Right atrium auricular region (tissue), 2 donors: ENCODE results near the gene ATP1A1. TPM values are rescaled to one million over a fixed set of nuclear protein-coding genes. Genes with fewer than 3 reads are reported as not detected.
A peak's percentile ranks its signal among the peaks of the same experiment; 100 is the strongest.

Experiments used
- DNase-seq: peaks from one replicate; pipeline ENCODE4 v3.0.0-alpha.2; 2019; ENCODE audit warnings: low spot score
- H3K27ac ChIP-seq, 2 donors: fragments of 200-600 bp; sonication (generic); 1 replicate in 1 of 2; 2 replicates in 1 of 2; pipeline ENCODE4 v1.5.1; 2016 to 2019
- H3K27me3 ChIP-seq, 2 donors: fragments of 200-600 bp; sonication (generic); one replicate each; pipeline versions ENCODE4 v1.5.1 to v1.6.0; 2017 to 2019
- H3K36me3 ChIP-seq: fragments of 200-600 bp; sonication (generic); one replicate; pipeline ENCODE4 v1.5.1; 2016
- H3K4me1 ChIP-seq, 2 donors: fragments of 200-600 bp; sonication (generic); one replicate each; pipeline versions ENCODE4 v1.5.1 to v1.6.0; 2017 to 2019
- H3K4me3 ChIP-seq, 2 donors: fragments of 200-600 bp; sonication (generic); 1 replicate in 1 of 2; 2 replicates in 1 of 2; pipeline ENCODE4 v1.5.1; 2017 to 2019; ENCODE audit warnings: mild to moderate bottlenecking in 1 of 2, moderate library complexity in 1 of 2
- H3K9me3 ChIP-seq, 2 donors: fragments of 200-600 bp; sonication (generic); one replicate each; pipeline ENCODE4 v1.5.1; 2019
- total RNA-seq, 2 donors: library from RNA; depleted of rRNA; stranded (reverse); fragments of >200 nt; gene quantifications; one replicate each; pipeline ENCODE4 v1.1.0, GENCODE V29; 2016
- TF ChIP-seq, protein P1 (sequence below), 2 donors: fragments of 200-600 bp; sonication (generic); IDR thresholded peaks; one replicate each; pipeline ENCODE4 v1.5.1; 2019; ENCODE audit warnings: antibody characterized with exemption in 2 of 2

The ATP1A1 gene
- total RNA-seq, 2 donors from 2014 or later = 148 to 256 TPM

GRCh38 chr1:116429821-116430374, 56.9 kb downstream of the ATP1A1 start:
- peak overlapping the region; percentile 44 to 67 for H3K27ac ChIP-seq

DNA sequence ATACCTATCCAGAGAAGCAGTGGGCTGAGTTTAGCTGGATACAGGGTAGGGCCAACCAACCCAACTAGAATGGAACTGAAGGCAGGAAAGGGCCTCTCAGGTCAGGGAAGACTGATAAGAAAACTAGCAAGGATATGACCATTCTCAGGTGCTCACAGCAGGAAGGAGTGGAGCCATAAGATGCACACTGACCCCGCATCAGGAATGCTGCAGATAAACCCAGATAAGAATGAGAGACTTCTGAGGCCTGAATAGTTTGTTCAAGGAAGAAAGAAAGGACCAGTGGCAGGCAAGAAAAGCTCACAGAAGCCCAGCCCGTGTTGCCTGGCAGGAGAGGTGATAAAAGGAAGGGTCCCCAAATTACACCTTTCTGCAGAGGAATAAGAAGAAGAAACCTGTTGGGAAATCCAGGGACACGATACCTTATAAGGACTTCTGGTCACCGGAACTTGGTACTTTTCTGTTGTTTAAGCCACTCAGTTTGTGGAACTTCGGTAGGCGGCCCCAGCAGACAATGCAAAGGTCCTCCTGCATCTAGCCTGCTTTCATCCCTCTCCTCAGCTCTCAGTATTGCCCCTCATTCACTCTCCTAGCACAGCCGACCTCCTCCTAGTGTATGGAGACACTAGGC, 58.9 kb downstream of the ATP1A1 start:
- DNase-seq = no peak

More at GRCh38 chr1:116429821-116430374, 56.9 kb downstream of the ATP1A1 start:
- Histone ChIP-seq H3K36me3 (no peaks in the 10 kb centered on the region), H3K4me3 (no peak overlapping the region), H3K27me3 (no peaks in the 10 kb centered on the region), H3K9me3 (no peaks in the 10 kb centered on the region), H3K4me1 (peaks cover 0 to 17% of the 10 kb centered on the region in 2 donors)
- no peak for DNase-seq
- TF ChIP-seq, protein P1, sequence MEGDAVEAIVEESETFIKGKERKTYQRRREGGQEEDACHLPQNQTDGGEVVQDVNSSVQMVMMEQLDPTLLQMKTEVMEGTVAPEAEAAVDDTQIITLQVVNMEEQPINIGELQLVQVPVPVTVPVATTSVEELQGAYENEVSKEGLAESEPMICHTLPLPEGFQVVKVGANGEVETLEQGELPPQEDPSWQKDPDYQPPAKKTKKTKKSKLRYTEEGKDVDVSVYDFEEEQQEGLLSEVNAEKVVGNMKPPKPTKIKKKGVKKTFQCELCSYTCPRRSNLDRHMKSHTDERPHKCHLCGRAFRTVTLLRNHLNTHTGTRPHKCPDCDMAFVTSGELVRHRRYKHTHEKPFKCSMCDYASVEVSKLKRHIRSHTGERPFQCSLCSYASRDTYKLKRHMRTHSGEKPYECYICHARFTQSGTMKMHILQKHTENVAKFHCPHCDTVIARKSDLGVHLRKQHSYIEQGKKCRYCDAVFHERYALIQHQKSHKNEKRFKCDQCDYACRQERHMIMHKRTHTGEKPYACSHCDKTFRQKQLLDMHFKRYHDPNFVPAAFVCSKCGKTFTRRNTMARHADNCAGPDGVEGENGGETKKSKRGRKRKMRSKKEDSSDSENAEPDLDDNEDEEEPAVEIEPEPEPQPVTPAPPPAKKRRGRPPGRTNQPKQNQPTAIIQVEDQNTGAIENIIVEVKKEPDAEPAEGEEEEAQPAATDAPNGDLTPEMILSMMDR (IDR thresholded peaks at IDR 0.05) = no peak

DNA sequence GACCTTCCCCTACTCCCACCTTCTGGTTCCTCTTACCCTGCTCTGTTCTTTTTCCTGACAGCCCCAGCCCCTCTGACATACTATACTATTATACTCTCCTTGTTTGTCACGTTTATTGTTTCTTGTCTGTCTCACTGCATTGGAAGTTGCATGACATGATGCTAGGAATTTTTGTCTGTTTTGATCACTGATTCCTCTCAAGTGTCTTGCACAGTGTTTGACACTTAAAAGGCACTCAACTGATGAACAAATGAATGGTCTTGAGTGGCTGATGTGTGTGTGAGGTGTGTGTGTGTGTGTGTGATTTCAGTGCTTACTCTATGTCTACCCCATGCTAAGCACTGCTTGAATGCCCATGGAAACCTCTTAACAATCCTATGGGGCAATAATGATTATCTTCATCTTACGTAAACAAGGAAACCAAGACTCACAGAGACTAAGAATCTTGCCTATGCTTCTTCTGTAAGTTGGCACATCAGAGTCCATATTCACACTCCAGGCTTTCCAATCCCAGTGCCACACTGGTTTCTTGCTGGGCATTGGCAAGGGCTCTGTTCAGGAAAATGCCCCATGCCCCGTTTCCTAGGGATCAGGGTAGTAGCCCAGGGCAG, 59.7 kb downstream of the ATP1A1 start:
- peak overlapping the region; percentile 76 to 88 for H3K27ac ChIP-seq

More for the DNA sequence above, 58.9 kb downstream of the ATP1A1 start:
- H3K4me1 ChIP-seq = peaks cover 0 to 17% of the 10 kb centered on the region in 2 donors
- H3K27me3 ChIP-seq = no peaks in the 10 kb centered on the region
- peak overlapping the region in 1 of 2 donors; percentile 88 for H3K27ac ChIP-seq
- no peaks in the 10 kb centered on the region for H3K9me3 ChIP-seq
- H3K36me3 ChIP-seq = no peaks in the 10 kb centered on the region
- H3K4me3 ChIP-seq = no peak overlapping the region
- TF ChIP-seq, protein P1 (IDR thresholded peaks at IDR 0.05) = no peak

DNA sequence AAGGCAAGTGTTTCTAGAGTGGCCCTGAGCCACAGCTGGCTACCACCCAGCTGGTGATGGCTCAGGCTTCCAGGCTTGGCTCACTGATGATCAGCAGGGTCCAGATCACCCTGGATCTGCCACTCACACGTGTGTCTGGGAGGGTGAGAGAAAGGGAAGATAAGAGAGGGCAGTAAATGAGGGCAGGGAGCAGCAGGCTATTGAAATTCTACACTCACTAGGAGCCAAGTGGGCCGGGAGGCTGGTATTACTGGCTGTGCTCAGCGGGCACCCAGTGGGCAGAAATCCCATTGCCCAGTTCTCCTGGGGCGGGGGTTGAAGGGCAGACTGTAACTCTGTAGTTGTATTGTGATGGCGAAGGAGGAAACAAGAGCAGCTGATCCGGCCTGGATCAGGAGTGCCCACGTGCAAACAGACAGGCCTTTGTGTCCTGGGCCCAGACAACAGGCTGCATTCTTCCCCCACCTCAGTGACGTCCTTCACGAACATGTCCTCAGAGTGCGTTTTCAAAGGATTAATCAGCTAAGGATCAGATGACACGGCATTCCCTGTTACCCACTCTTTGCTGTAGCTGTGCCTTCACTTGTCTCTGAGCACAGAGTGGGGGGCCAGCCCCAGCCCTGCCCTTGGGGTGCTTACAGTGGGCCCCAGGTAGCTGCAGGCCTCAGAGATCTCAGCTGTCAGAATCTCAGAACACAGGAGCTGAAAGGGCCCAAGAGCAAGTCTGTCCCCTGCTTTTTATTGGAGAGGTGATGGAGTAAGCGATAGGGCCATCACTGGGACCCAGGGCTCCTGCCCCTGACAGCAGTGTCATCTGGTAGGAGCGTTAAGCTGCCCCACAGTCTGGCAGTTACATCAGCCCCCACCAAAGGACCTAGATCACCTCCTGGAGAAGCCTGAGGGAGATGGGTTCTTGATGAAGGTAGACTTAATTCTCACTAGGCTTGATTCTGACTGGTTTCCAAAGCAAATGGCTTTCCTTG, 60.5 kb downstream of the ATP1A1 start:
- no peak for DNase-seq
- peak overlapping the region; percentile 76 to 88 for H3K27ac ChIP-seq
- no peak overlapping the region for H3K4me3 ChIP-seq
- H3K27me3 ChIP-seq = no peaks in the 10 kb centered on the region
- no peaks in the 10 kb centered on the region for H3K36me3 ChIP-seq
- H3K4me1 ChIP-seq = peaks cover 0 to 17% of the 10 kb centered on the region in 2 donors
- no peaks in the 10 kb centered on the region for H3K9me3 ChIP-seq
- TF ChIP-seq, protein P1 (IDR thresholded peaks at IDR 0.05) = no peak

More for the DNA sequence above, 59.7 kb downstream of the ATP1A1 start:
- H3K4me1 ChIP-seq = peaks cover 0 to 17% of the 10 kb centered on the region in 2 donors
- TF ChIP-seq, protein P1 (IDR thresholded peaks at IDR 0.05) = no peak
- DNase-seq = no peak
- no peaks in the 10 kb centered on the region for H3K36me3 ChIP-seq
- no peaks in the 10 kb centered on the region for H3K9me3 ChIP-seq
- no peaks in the 10 kb centered on the region for H3K27me3 ChIP-seq
- no peak overlapping the region for H3K4me3 ChIP-seq

DNA sequence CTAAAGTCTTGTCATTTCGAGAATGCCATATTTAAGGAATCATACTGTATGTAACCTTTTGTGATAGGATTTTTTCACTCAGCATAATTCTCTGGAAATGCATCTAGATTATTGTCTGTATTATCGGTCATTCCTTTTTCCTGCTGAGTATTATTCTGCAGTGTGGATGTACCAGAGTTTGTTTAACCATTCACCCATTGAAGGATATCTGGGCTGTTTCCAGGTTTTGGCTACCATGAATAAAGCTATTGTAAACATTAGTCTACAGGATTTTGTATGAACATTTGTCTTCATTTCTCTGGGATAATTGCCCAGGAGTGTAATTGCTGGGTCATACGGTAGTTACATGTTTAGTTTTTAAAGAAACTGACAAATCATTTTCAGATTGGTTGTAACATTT, 61.8 kb downstream of the ATP1A1 start:
- Histone ChIP-seq H3K9me3 (no peaks in the 10 kb centered on the region), H3K27ac (peak overlapping the region in 1 of 2 donors; percentile 88), H3K4me3 (no peak overlapping the region), H3K27me3 (no peaks in the 10 kb centered on the region), H3K4me1 (peaks cover 0 to 13% of the 10 kb centered on the region in 2 donors), H3K36me3 (no peaks in the 10 kb centered on the region)
- TF ChIP-seq, protein P1 (IDR thresholded peaks at IDR 0.05) = no peak
- DNase-seq = no peak
